KMS-11 (cell line): ENCODE data around the gene NUP214.

ENCODE experiments used
- H2AFZ ChIP-seq: fragments of 200-600 bp; sonication (generic); 2 replicates; pipeline ENCODE4 v1.6.1; 2016; ENCODE audit warnings: antibody characterized with exemption, mixed run types, low read depth
- H3K27ac ChIP-seq: fragments of 200-600 bp; sonication (generic); 2 replicates; pipeline ENCODE4 v1.6.1; 2016; ENCODE audit warnings: mild to moderate bottlenecking, mixed run types
- H3K27me3 ChIP-seq: fragments of 200-600 bp; sonication (generic); 2 replicates; pipeline ENCODE4 v1.6.1; 2017; ENCODE audit warnings: mild to moderate bottlenecking, low read depth, mixed run types, moderate library complexity; ENCODE audit not compliant: insufficient read depth
- H3K36me3 ChIP-seq: fragments of 200-600 bp; sonication (generic); 2 replicates; pipeline ENCODE4 v1.6.1; 2017; ENCODE audit warnings: mild to moderate bottlenecking, mixed run types; ENCODE audit not compliant: insufficient read depth
- H3K4me1 ChIP-seq: fragments of 200-600 bp; sonication (generic); 2 replicates; pipeline ENCODE4 v1.6.1; 2016; ENCODE audit warnings: mild to moderate bottlenecking, low read depth, mixed run types; ENCODE audit not compliant: poor library complexity, severe bottlenecking
- H3K4me2 ChIP-seq: fragments of 200-600 bp; sonication (generic); 2 replicates; pipeline ENCODE4 v1.7.0; 2016; ENCODE audit warnings: mild to moderate bottlenecking, mixed run types
- H3K4me3 ChIP-seq: fragments of 200-600 bp; sonication (generic); IDR thresholded peaks from 2 replicates; pipeline ENCODE4 v1.6.1; 2017; ENCODE audit warnings: low read depth, low read length, mixed read lengths; ENCODE audit not compliant: insufficient read depth
- H3K79me2 ChIP-seq: fragments of 200-600 bp; sonication (generic); 2 replicates; pipeline ENCODE4 v1.6.1; 2016; ENCODE audit warnings: low read depth, mixed run types; ENCODE audit not compliant: insufficient read depth
- H3K9ac ChIP-seq: fragments of 200-600 bp; sonication (generic); 2 replicates; pipeline ENCODE4 v1.6.1; 2016; ENCODE audit warnings: mild to moderate bottlenecking, mixed run types
- H4K20me1 ChIP-seq: fragments of 200-600 bp; sonication (generic); 2 replicates; pipeline ENCODE4 v1.6.1; 2016; ENCODE audit warnings: mild to moderate bottlenecking, mixed run types; ENCODE audit not compliant: insufficient read depth
- CTCF ChIP-seq: fragments of 200-600 bp; sonication (generic); conservative IDR thresholded peaks from 2 replicates; pipeline ENCODE4 v1.6.1; 2017; ENCODE audit warnings: low read depth, mild to moderate bottlenecking, antibody characterized with exemption, low read length, moderate library complexity, mixed read lengths

NUP214 gene

GRCh38 chr9:131233556-131233955 lies 108.2 kb downstream of the NUP214 start:
- Histone ChIP-seq H3K4me3 (no peak overlapping the region), H3K27me3 (no peaks in the 10 kb centered on the region), H3K79me2 (no peaks in the 10 kb centered on the region), H2AFZ (no peak overlapping the region), H3K4me1 (peaks cover 27% of the 10 kb centered on the region), H3K9ac (no peak overlapping the region), H3K4me2 (no peak overlapping the region), H4K20me1 (no peaks in the 10 kb centered on the region), H3K27ac (no peak overlapping the region), H3K36me3 (no peaks in the 10 kb centered on the region)
- TF ChIP-seq CTCF: no peak

- Histone ChIP-seq H3K27ac (no peak overlapping the region), H3K79me2 (no peaks in the 10 kb centered on the region), H3K27me3 (no peaks in the 10 kb centered on the region), H4K20me1 (no peaks in the 10 kb centered on the region), H3K4me3 (no peak overlapping the region), H3K36me3 (no peaks in the 10 kb centered on the region), H3K9ac (no peak overlapping the region), H3K4me2 (no peak overlapping the region), H3K4me1 (peaks cover 29% of the 10 kb centered on the region), H2AFZ (no peak overlapping the region)
- TF ChIP-seq CTCF: no peak
Observed at GRCh38 chr9:131233995-131234394, 108.6 kb downstream of the NUP214 start.

GRCh38 chr9:131234799-131235479 lies 109.6 kb downstream of the NUP214 start:
- Histone ChIP-seq H3K36me3 (no peaks in the 10 kb centered on the region), H3K4me2 (no peak overlapping the region), H3K9ac (no peak overlapping the region), H3K27ac (no peak overlapping the region), H3K79me2 (no peaks in the 10 kb centered on the region), H3K27me3 (no peaks in the 10 kb centered on the region), H3K4me1 (peaks cover 35% of the 10 kb centered on the region), H4K20me1 (no peaks in the 10 kb centered on the region), H3K4me3 (no peak overlapping the region), H2AFZ (no peak overlapping the region)
- TF ChIP-seq CTCF: no peak

- H3K27me3 ChIP-seq: no peaks in the 10 kb centered on the region
- peaks cover 39% of the 10 kb centered on the region for H3K4me1 ChIP-seq
- no peak overlapping the region for H3K9ac ChIP-seq
- H3K4me3 ChIP-seq: no peak overlapping the region
- H3K4me2 ChIP-seq: no peak overlapping the region
- H4K20me1 ChIP-seq: no peaks in the 10 kb centered on the region
- no peak overlapping the region for H3K27ac ChIP-seq
- no peak overlapping the region for H2AFZ ChIP-seq
- H3K79me2 ChIP-seq: no peaks in the 10 kb centered on the region
- no peak for TF ChIP-seq CTCF
- no peaks in the 10 kb centered on the region for H3K36me3 ChIP-seq
Observed at GRCh38 chr9:131235480-131235851, 110.1 kb downstream of the NUP214 start.
